K562 (cell line): Measurements from ENCODE around the gene GSTO2. TPM values are rescaled to one million over a fixed set of nuclear protein-coding genes. Genes with fewer than 3 reads are reported as not detected.

Source experiments
- ADNP ChIP-seq: fragments of 200-800 bp; sonication (Bioruptor generic); IDR thresholded peaks from 2 replicates; pipeline ENCODE4 v1.6.1; 2016; ENCODE audit warnings: missing genetic modification characterization, missing compliant biosample characterization
- ARHGAP35 ChIP-seq: fragments of 450-650 bp; IDR thresholded peaks from 2 replicates; pipeline ENCODE4 v1.6.1; 2018; ENCODE audit not compliant: partially characterized antibody
- BRCA1 ChIP-seq, 2 experiments: fragments of 450-650 bp in 1 of 2; sonication (generic) in 1 of 2; formaldehyde crosslinking in 1 of 2; IDR thresholded peaks; 2 replicates each; pipeline versions ENCODE4 v1.5.0 to v1.6.1; 2017 to 2020; ENCODE audit warnings: mild to moderate bottlenecking in 1 of 2, missing genetic modification reagents in 1 of 2
- CEBPB ChIP-seq: fragments of 450-650 bp; IDR thresholded peaks from 2 replicates; pipeline ENCODE4 v1.6.1; 2016; ENCODE audit warnings: missing genetic modification characterization, missing compliant biosample characterization
- CHCHD3 ChIP-seq: fragments of 250-450 bp; sonication (Bioruptor Pico); IDR thresholded peaks from 2 replicates; pipeline ENCODE4 v2.1.2; 2022; ENCODE audit warnings: mild to moderate bottlenecking
- FOXK2 ChIP-seq, 2 experiments: fragments of 450-650 bp; IDR thresholded peaks in 1 of 2; conservative IDR thresholded peaks in 1 of 2; 2 replicates each; pipeline ENCODE4 v1.6.1; 2016; ENCODE audit warnings: low read depth in 2 of 2, mild to moderate bottlenecking in 1 of 2
- HMG20B ChIP-seq: fragments of 250-450 bp; sonication (Bioruptor Pico); IDR thresholded peaks from 2 replicates; pipeline ENCODE4 v1.5.0; 2021; ENCODE audit warnings: mild to moderate bottlenecking
- MTF1 ChIP-seq: fragments of 250-450 bp; sonication (Bioruptor Pico); IDR thresholded peaks from 2 replicates; pipeline ENCODE4 v1.9.0; 2021; ENCODE audit warnings: moderate library complexity, mild to moderate bottlenecking, inconsistent platforms, borderline replicate concordance
- PBX2 ChIP-seq, 2 experiments: IDR thresholded peaks in 1 of 2; conservative IDR thresholded peaks in 1 of 2; 2 replicates each; pipeline ENCODE4 v1.6.1; 2016; ENCODE audit warnings: low read depth in 2 of 2, mild to moderate bottlenecking in 1 of 2, missing compliant biosample characterization in 1 of 2, missing genetic modification characterization in 1 of 2, moderate library complexity in 1 of 2
- POLR2AphosphoS5 ChIP-seq: IDR thresholded peaks from 2 replicates; pipeline ENCODE4 v1.6.1; 2011; ENCODE audit warnings: mild to moderate bottlenecking, low read depth, low read length, moderate library complexity; ENCODE audit not compliant: control insufficient read depth, insufficient read depth
- POLR2G ChIP-seq: fragments of 200-400 bp; formaldehyde crosslinking; IDR thresholded peaks from 2 replicates; pipeline ENCODE4 v1.6.1; 2017; ENCODE audit warnings: low read depth, mild to moderate bottlenecking, antibody characterized with exemption, low read length, moderate library complexity
- POLR2H ChIP-seq: IDR thresholded peaks from 2 replicates; pipeline ENCODE4 v1.6.1; 2016; ENCODE audit warnings: missing genetic modification characterization, low read depth, mild to moderate bottlenecking, control low read depth, missing compliant biosample characterization, moderate library complexity
- RBFOX2 ChIP-seq: fragments of 200-400 bp; formaldehyde crosslinking; IDR thresholded peaks from 2 replicates; pipeline ENCODE4 v1.6.1; 2017; ENCODE audit warnings: low read depth, mild to moderate bottlenecking, low read length, moderate library complexity
- SREBF1 ChIP-seq: fragments of 150-350 bp; IDR thresholded peaks from 2 replicates; pipeline ENCODE4 v1.6.1; 2014; ENCODE audit warnings: antibody characterized with exemption, low read depth, low read length, borderline replicate concordance
- TARDBP ChIP-seq: fragments of 450-650 bp; IDR thresholded peaks from 2 replicates; pipeline ENCODE4 v1.6.1; 2016
- TGIF2 ChIP-seq: sonication (generic); formaldehyde crosslinking; IDR thresholded peaks from 2 replicates; pipeline ENCODE4 v1.8.1; 2022; ENCODE audit warnings: mild to moderate bottlenecking, missing genetic modification reagents, moderate library complexity
- ZNF699 ChIP-seq: fragments of 250-450 bp; sonication (Bioruptor Pico); IDR thresholded peaks from 2 replicates; pipeline ENCODE4 v1.8.0; 2021; ENCODE audit warnings: mild to moderate bottlenecking, moderate library complexity; ENCODE audit not compliant: insufficient replicate concordance
- polyA plus RNA-seq, 8 experiments: library from polyadenylated mRNA; depleted of rRNA in 4 of 8; stranded (reverse) in 5 of 8; unstranded in 3 of 8; fragments of >200 nt; fragmentation: Nextera tagmentation in 2 of 8; fragmentation: Illumina TruSeq in 1 of 8; extraction: Ambion mirVana in 2 of 8; extraction: Trizol in 1 of 8; gene quantifications; 2 replicates each; pipeline versions ENCODE4 v1.2.1 to v1.2.3, GENCODE V29; 2011 to 2014; ENCODE audit warnings: inconsistent platforms in 1 of 8, missing spikeins in 1 of 8
- total RNA-seq, 7 experiments: library from RNA; depleted of rRNA in 6 of 7; stranded (reverse); fragments of >200 nt in 6 of 7; fragmentation: Illumina TruSeq in 2 of 7; extraction: Trizol in 2 of 7; gene quantifications; 2 replicates each; pipeline versions ENCODE4 v1.2.1 to v1.2.3, GENCODE V29; 2011 to 2021; ENCODE audit warnings: low replicate concordance in 1 of 7
- TF ChIP-seq, protein P1 (sequence below): fragments of 450-650 bp; IDR thresholded peaks from 2 replicates; pipeline ENCODE4 v1.6.1; 2017; ENCODE audit warnings: antibody characterized with exemption, mild to moderate bottlenecking
- TF ChIP-seq, protein P2 (sequence below), 2 experiments: fragments of 450-650 bp; IDR thresholded peaks; 2 replicates each; pipeline ENCODE4 v1.6.1; 2016

GSTO2 gene
- total and polyA plus RNA-seq, 9 of the 15 experiments (the other 6 are each of a cell fraction or from before 2014, with no cell fraction given) = 0.18 to 1.8 (median 0.90) TPM

- no peak for TF ChIP-seq PBX2 (CRISPR knock-in tag; IDR thresholded peaks at IDR 0.05; ENCODE audit: low read depth)
- TF ChIP-seq PBX2 (tag; conservative IDR thresholded peaks at IDR 0.05; ENCODE audit: low read depth) = no peak
- TF ChIP-seq MTF1 (CRISPR knock-in tag) = no peak
- no peak for TF ChIP-seq BRCA1 (IDR thresholded peaks at IDR 0.05)
- TF ChIP-seq BRCA1 (CRISPR knock-in tag; IDR thresholded peaks at IDR 0.05) = no peak
- TF ChIP-seq FOXK2 (conservative IDR thresholded peaks at IDR 0.05 in 1 of 2, IDR thresholded peaks at IDR 0.05 in 1 of 2; ENCODE audit: low read depth in 2 of 2) = peak in 1 of 2 experiments; percentile 38; a peak in 1 of 4 replicates
- TF ChIP-seq ZNF699 (CRISPR knock-in tag) = no peak
- TF ChIP-seq, protein P1, sequence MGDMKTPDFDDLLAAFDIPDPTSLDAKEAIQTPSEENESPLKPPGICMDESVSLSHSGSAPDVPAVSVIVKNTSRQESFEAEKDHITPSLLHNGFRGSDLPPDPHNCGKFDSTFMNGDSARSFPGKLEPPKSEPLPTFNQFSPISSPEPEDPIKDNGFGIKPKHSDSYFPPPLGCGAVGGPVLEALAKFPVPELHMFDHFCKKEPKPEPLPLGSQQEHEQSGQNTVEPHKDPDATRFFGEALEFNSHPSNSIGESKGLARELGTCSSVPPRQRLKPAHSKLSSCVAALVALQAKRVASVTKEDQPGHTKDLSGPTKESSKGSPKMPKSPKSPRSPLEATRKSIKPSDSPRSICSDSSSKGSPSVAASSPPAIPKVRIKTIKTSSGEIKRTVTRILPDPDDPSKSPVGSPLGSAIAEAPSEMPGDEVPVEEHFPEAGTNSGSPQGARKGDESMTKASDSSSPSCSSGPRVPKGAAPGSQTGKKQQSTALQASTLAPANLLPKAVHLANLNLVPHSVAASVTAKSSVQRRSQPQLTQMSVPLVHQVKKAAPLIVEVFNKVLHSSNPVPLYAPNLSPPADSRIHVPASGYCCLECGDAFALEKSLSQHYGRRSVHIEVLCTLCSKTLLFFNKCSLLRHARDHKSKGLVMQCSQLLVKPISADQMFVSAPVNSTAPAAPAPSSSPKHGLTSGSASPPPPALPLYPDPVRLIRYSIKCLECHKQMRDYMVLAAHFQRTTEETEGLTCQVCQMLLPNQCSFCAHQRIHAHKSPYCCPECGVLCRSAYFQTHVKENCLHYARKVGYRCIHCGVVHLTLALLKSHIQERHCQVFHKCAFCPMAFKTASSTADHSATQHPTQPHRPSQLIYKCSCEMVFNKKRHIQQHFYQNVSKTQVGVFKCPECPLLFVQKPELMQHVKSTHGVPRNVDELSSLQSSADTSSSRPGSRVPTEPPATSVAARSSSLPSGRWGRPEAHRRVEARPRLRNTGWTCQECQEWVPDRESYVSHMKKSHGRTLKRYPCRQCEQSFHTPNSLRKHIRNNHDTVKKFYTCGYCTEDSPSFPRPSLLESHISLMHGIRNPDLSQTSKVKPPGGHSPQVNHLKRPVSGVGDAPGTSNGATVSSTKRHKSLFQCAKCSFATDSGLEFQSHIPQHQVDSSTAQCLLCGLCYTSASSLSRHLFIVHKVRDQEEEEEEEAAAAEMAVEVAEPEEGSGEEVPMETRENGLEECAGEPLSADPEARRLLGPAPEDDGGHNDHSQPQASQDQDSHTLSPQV = no peak
- TF ChIP-seq CEBPB (tag) = 0 out of 2 replicates have a peak, but pooled peaks have one; percentile 14
- no peak for TF ChIP-seq SREBF1
- no peak for TF ChIP-seq HMG20B (CRISPR knock-in tag)
- no peak for TF ChIP-seq ARHGAP35
- no peak for TF ChIP-seq TARDBP
- no peak for TF ChIP-seq ADNP (tag)
- 0 out of 2 replicates have a peak, but pooled peaks have one; percentile 6 for TF ChIP-seq POLR2G
- no peak for TF ChIP-seq TGIF2 (CRISPR knock-in tag)
- TF ChIP-seq RBFOX2 = 0 out of 2 replicates have a peak, but pooled peaks have one; percentile 32
- TF ChIP-seq, protein P2, sequence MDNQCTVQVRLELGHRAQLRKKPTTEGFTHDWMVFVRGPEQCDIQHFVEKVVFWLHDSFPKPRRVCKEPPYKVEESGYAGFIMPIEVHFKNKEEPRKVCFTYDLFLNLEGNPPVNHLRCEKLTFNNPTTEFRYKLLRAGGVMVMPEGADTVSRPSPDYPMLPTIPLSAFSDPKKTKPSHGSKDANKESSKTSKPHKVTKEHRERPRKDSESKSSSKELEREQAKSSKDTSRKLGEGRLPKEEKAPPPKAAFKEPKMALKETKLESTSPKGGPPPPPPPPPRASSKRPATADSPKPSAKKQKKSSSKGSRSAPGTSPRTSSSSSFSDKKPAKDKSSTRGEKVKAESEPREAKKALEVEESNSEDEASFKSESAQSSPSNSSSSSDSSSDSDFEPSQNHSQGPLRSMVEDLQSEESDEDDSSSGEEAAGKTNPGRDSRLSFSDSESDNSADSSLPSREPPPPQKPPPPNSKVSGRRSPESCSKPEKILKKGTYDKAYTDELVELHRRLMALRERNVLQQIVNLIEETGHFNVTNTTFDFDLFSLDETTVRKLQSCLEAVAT (IDR thresholded peaks at IDR 0.05) = peak; percentile 36 to 42; a peak in 2 of 4 replicates
- TF ChIP-seq POLR2AphosphoS5 = no peak
- no peak for TF ChIP-seq CHCHD3 (CRISPR knock-in tag)
- no peak for TF ChIP-seq POLR2H (tag)
Measured at GRCh38 chr10:104339469-104340110, 70.6 kb downstream of the GSTO2 start (continued).
